KOPT-K1 (cell line): ENCODE results near the gene LLCFC1.

Source experiments
- H3K27ac ChIP-seq: fragments of 200-600 bp; sonication (generic); 2 replicates; pipeline ENCODE4 v1.5.1; 2016; ENCODE audit warnings: antibody characterized with exemption, mild to moderate bottlenecking, low read depth, low read length; ENCODE audit not compliant: poor library complexity, severe bottlenecking
- H3K36me3 ChIP-seq: fragments of 200-600 bp; sonication (generic); 2 replicates; pipeline ENCODE4 v1.5.1; 2017; ENCODE audit warnings: antibody characterized with exemption, mild to moderate bottlenecking, low read length, moderate library complexity; ENCODE audit not compliant: insufficient read depth
- H3K9me3 ChIP-seq: fragments of 200-600 bp; sonication (generic); 2 replicates; pipeline ENCODE4 v1.5.1; 2017; ENCODE audit warnings: antibody characterized with exemption, low read length, mild to moderate bottlenecking; ENCODE audit not compliant: insufficient read depth, poor library complexity, severe bottlenecking

The LLCFC1 gene

DNA sequence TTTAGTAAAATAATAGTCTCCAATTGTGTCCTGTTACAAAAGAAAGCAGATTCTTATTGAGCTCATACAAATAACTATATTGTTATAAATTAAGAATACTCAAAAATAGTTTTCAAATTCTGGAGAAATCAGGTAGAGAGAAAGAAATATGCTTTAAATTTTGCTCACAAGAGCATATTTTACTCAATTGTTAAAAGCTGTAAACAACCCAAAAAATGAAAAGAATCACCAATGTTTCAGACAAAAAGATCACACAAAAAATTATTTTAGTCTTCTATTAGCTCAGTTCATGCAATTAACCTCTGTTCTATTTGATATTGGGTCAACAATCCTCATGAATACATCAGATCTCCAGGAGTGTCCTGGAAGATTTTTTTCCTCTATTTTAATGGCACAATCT, 35.2 kb upstream of the LLCFC1 start:
- H3K27ac ChIP-seq = no peak overlapping the region
- no peaks in the 10 kb centered on the region for H3K36me3 ChIP-seq
- H3K9me3 ChIP-seq = peaks cover 37% of the 10 kb centered on the region

DNA sequence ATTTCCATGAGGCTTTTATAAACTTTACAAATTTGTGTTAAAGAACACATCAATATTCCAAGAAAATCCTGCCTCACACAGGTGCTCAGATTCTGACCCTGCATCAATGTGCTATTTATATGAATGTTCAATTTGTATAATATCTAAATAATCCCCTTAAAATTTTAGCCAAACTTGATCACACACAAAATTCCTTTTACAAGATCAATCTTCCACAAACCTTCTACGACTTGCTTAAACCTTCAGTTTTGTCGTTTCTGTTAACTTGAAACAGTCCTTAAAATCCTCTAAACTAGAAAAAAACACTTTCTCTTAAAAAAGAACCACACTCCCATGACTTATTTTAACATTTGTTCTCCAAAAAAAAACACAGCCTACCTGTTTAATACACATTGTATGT, 33.5 kb upstream of the LLCFC1 start:
- Histone ChIP-seq H3K36me3 (no peaks in the 10 kb centered on the region), H3K9me3 (peaks cover 37% of the 10 kb centered on the region), H3K27ac (no peak overlapping the region)

DNA sequence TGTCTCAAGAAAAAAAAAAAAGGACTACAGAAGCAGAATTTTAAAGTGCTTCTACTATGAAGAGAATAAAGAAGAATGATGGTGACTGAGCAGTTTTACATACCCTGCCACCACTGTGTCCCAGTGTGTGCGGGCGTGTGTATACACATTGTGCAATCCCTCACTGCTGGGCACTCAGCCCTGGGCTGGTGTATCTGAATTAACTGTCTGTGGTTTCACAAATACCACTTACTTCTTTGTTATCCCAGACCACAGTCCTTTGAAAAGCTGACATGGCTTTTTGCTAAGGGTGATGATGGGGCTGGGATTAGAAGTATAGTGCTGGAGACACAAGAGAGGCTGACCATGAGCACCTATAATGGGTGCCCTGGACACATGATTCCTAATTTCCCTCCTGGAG, 32.6 kb upstream of the LLCFC1 start:
- no peak overlapping the region for H3K27ac ChIP-seq
- peaks cover 37% of the 10 kb centered on the region for H3K9me3 ChIP-seq
- no peaks in the 10 kb centered on the region for H3K36me3 ChIP-seq

DNA sequence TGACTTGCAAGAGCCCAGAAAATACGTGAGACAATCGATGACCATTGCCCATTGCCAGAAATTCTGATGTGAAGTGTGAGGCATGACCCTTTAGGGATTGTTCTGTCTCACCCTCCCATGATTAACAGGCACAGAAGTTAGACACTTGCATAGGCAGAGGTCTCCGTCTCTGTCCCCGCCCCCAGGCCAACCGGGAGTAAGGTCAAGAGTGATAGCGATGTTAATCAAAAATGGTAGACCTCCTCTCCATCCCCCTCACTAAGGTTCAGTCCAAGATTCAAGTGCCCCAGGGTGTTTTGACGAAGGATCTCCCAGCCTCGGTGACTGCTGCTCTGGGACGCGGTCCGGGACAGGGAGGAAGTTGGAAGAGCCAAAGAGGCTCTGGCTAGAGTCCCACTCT, 31.0 kb upstream of the LLCFC1 start:
- Histone ChIP-seq H3K36me3 (no peaks in the 10 kb centered on the region), H3K27ac (no peak overlapping the region), H3K9me3 (peaks cover 34% of the 10 kb centered on the region)

DNA sequence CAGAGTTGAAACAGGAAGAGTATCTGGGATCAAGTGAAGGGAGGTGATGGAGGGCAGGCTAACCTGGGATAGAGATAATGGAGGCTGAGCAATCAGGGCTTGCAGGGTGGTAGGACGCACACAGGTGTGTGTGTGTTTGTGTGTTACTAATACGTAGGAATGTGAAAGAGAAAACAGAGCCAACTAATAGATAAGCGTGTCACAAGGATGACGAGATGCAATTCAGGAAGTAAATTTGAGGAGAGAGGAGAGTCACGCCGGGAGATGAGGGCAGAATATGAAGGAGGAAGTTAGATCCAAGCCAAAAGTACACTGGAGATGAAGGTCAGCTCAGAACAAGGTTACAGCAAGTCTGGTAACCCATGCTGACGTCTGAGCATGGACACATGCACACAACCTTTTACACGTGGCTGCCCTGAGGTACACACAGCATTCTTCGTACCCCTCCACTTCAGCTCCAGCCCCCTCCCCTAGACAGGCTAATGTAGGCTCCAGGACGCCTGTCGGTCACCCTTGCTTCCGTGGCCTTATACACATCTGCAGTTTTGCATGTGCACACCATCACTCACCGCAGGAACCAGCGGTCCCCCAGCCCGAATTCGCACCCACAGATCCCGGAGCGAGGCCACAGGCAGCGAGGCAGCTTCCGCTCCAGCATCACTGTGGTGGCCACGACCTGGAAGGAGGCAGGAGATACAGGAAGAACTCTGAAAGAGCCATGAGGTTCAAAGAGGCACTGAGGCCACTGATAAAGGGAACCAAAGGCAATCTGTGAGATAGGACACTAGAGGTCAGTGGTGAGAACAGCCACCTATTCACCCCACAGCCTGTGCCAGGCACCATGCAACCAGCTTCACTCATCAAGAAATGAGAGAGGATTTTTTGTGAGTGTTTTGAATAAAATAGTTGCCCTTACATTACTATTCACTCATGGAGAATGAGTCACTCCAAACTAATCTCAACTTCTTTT, 30.1 kb upstream of the LLCFC1 start:
- peaks cover 27% of the 10 kb centered on the region for H3K9me3 ChIP-seq
- no peak overlapping the region for H3K27ac ChIP-seq
- no peaks in the 10 kb centered on the region for H3K36me3 ChIP-seq

DNA sequence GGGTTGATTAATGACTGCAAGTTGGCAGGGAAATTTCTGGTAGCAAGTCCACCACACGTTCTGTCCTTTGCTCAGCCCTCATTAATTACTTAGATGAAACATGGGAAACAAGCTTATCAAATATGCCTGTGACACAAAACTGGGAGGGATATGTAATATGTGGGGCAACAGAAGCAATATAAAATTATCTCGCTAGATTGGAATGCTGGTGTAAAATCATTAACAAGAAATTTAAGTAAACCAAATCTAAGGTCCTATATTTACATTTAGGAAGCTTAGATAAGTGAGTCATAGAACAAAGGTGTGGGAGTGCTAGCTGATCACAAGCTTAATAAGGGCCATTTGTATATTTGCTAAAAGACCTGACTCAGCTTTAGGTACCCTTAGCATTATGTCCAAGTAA, 29.3 kb upstream of the LLCFC1 start:
- no peak overlapping the region for H3K27ac ChIP-seq
- H3K36me3 ChIP-seq = no peaks in the 10 kb centered on the region
- H3K9me3 ChIP-seq = peaks cover 19% of the 10 kb centered on the region

DNA sequence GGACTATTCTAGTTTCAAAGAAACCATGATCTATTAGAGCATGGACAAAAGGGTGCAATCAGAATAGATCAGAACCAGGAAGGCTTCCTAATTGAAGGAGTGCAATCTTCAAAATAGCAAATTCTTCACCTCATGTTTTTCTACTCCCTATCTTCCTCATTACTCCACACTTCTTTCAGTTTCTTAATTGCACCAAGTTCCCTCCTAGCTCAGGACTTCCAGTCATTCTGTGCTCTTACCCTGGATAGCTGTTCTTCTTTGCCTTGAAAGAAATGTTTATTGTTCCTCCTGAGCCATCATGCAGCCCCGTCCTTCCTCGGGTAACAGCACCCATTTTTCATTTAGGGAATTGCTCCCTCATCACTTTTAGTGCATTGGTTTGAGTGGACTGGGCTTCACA, 28.8 kb upstream of the LLCFC1 start:
- H3K36me3 ChIP-seq = no peaks in the 10 kb centered on the region
- peaks cover 15% of the 10 kb centered on the region for H3K9me3 ChIP-seq
- H3K27ac ChIP-seq = no peak overlapping the region

DNA sequence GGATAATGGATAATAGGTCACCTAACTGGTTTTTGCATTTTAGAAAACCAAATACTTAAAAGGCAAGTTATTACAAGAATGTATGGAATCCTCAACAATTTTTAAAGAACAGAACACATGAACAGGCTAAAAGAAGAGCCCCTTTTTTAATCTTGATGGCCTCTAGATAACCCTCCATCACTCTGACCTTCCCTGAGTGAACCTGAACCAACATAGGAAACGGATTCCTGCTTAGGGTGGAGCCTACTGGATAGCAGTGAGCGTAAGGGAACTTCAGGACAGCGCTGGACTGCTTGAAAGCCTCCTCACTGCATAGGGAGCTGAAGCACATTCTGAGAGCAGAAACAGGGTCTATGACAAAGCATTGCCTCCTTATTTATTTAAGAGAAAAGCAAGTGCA, 26.2 kb upstream of the LLCFC1 start:
- H3K27ac ChIP-seq = no peak overlapping the region
- no peaks in the 10 kb centered on the region for H3K9me3 ChIP-seq
- no peaks in the 10 kb centered on the region for H3K36me3 ChIP-seq

DNA sequence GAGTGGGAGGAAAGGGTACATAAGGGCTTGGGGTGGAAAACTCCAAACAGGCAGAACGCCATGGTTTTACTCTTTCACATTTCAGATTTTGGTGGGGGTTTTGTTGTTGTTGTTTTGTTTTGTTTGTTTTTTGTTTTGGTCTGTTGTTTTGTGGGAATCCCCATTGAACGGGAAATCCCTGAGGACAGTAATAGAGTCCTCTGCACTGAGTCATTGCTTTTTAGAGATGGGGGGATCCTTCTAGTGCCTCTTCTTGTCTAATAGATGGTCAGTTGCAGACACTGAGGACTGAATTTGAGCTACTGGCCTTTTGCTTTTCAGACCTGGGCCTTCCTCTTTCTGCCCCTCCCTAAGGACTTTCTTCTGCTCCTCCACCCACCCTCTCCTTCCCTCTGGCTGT, 25.7 kb upstream of the LLCFC1 start:
- Histone ChIP-seq H3K27ac (no peak overlapping the region), H3K36me3 (no peaks in the 10 kb centered on the region), H3K9me3 (no peaks in the 10 kb centered on the region)

DNA sequence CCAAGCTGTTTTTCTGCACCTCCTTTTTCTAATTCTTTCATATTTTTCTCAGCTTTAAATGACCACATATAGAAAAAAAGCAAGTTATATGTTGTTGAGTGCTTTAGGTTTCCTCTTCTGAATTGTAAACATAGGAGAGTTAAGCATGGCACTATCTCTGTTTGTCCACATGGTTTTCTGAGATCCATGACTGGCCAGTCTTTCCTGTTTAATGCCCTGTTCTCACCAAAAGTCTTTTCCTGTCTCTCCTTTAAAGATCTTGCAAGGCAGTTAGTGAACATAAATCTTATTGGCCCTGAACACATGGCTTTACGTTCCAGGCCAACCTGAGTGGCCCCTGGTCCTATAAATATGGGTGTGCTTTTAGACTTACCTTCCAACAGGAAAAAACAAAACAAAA, 25.2 kb upstream of the LLCFC1 start:
- H3K9me3 ChIP-seq = no peaks in the 10 kb centered on the region
- H3K36me3 ChIP-seq = no peaks in the 10 kb centered on the region
- no peak overlapping the region for H3K27ac ChIP-seq

DNA sequence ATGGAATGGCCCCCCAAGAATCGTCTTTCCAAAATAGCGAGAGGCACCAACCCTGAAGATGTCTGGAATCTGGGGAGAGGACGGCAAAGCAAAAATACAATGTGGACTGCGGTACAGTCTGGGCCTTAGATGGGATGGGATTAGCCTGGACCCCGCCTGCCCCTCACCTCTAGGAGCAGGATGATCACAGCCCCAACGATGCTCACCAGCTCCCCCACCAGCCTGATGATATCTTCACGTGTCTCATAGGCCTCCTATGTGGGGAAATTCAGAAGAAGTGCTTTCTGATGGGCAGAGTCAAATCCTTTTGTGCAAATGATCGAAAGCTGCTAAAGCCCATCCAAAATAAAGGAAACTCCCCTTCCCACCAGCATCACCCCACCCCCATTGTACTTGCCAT, 24.0 kb upstream of the LLCFC1 start:
- no peaks in the 10 kb centered on the region for H3K9me3 ChIP-seq
- H3K27ac ChIP-seq = no peak overlapping the region
- no peaks in the 10 kb centered on the region for H3K36me3 ChIP-seq

DNA sequence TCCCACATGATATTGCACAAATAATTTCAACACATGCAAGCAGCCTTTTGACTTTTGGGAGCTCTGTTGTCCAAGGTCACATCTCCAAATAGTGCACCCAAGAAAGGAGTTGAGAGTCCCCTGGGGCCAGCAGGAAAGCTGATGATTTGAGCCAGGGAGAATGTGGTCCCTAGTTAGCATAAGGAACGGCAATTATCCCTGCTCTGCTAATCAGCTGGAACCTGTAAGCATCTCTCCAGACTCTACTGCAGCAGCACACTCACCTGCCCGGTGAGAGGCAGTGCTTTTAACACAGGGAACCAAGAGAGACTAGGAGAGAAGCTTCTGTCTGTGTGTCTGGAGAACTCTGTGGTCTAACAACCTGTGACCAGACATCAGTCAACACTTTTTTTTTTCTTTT, 22.8 kb upstream of the LLCFC1 start:
- Histone ChIP-seq H3K36me3 (no peaks in the 10 kb centered on the region), H3K27ac (no peak overlapping the region), H3K9me3 (no peaks in the 10 kb centered on the region)

DNA sequence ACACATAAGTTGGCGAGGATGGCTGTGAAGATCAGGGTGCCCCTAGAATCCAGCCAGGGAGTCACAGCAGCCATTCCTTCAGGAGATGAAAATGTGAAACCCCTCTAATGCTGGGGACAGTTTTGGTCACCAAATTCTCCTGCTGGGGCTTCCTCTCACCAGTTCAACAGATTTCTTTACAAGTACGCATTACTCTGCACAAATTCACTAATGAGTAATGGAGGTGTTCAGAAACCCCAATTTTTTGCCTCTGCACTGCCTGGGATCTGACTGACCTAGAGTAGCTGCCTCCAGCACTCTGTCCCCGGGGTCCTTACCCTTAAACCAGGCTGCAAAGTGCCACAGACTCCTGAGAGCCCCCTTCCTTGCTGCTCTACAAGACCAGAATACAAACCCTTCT, 21.8 kb upstream of the LLCFC1 start:
- H3K27ac ChIP-seq = no peak overlapping the region
- no peaks in the 10 kb centered on the region for H3K36me3 ChIP-seq
- no peaks in the 10 kb centered on the region for H3K9me3 ChIP-seq

DNA sequence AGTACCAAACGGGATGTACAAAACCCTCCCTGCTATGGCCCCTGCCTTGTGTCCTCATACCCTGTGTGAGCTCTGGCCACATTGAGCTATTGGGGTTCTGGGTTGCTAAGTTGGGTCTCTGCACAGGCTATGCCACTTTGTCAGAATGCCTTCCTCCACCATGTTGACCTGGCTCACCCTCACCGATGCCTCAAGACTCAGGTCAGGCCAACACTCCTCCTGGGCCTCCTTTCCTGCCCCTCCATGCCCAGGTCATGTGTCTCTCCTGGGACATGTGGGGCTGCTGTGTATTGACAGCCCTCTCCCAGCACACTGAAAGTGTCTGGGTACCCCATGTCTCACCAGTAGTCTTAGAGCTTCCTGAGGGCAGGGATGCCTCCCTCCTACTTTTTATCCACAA, 20.4 kb upstream of the LLCFC1 start:
- H3K27ac ChIP-seq = no peak overlapping the region
- H3K36me3 ChIP-seq = no peaks in the 10 kb centered on the region
- H3K9me3 ChIP-seq = no peaks in the 10 kb centered on the region

DNA sequence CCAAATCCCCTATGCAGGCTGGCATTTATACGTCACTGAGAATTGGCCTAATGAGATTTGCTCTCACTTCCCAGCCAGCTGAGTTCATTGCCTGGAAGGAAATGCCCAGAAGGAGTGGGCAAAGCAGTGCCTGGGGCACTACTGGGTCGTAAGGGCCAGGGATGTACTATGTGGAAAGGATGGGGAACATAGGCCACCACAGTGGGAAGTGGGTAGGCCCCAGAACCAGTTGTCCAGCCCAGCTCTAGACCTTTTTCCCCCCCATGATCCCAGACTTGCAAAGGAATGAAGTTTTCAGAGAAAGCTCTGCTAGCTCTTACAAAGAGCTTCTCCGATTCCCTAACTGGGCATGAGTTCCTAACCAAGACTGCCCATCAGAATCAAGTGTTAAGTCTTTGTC, 19.6 kb upstream of the LLCFC1 start:
- no peaks in the 10 kb centered on the region for H3K36me3 ChIP-seq

DNA sequence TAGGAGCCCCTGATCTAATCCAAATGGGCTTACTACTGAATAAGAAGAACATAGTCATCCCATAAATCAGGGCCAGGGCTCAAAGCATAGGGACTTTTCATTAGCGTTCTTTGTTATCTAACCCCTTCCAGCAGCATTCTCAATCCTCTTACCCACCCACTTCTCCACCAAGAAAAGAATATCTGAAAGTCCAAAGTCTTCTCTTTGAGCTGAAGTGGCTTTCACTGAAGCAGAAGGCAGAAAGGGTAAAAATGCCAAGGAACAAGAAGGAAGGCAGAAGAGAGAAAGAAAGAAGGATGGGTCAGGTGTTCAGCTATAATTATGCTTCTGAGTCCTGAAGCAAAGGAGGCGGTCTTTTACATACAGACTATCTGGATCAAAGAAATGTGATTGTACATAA, 15.9 kb upstream of the LLCFC1 start:
- Histone ChIP-seq H3K27ac (no peak overlapping the region), H3K9me3 (no peaks in the 10 kb centered on the region), H3K36me3 (no peaks in the 10 kb centered on the region)

More for the DNA sequence above, 19.6 kb upstream of the LLCFC1 start:
- no peak overlapping the region for H3K27ac ChIP-seq
- H3K9me3 ChIP-seq = no peaks in the 10 kb centered on the region
